Fibroblast of skin of back (primary cell): Measurements from ENCODE around the gene EXOSC10.
"Not testable (repeated sequence)": the region's sequence is repeated elsewhere in the genome, so short reads cannot be mapped to it uniquely, and the experiment has no call there.

Source experiments
- DNase-seq: peaks from one replicate; pipeline ENCODE4 v3.0.0-alpha.2; 2013

The EXOSC10 gene

GRCh38 chr1:11059968-11060830 is 39.5 kb downstream of the EXOSC10 start, which contains the start of gene SRM:
Gene SRM, minus strand, starts transcription at chr1:11060018. Its CDS starts 75 bp downstream, at chr1:11059943.
- DNase-seq: peak; percentile 91

- no peak for DNase-seq
Measured at GRCh38 chr1:11059155-11059967, 40.3 kb downstream of the EXOSC10 start.

GRCh38 chr1:11058595-11059154 is 41.0 kb downstream of the EXOSC10 start:
- DNase-seq: no peak

- no peak for DNase-seq
Measured at GRCh38 chr1:11058026-11058425, 41.6 kb downstream of the EXOSC10 start.

DNA sequence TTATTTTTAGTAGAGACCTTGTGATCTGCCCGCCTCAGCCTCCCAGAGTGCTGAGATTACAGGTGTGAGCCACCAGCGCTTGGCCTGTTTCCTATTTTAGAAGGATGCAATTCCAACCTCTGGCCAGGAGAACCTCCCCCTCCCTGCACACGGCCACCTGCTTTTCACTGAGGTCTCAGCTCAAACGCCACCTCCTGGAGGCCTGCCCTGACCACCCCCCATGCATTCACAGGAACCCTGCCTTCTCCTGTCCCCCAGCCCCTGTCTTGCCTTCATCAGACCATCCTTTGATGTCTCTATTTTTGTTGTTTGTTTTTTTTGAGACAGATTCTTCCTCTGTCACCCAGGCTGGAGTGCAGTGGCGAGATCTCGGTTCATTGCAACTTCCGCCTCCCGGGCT is 42.2 kb downstream of the EXOSC10 start:
- DNase-seq: no peak

- no peak for DNase-seq
Measured at GRCh38 chr1:11056504-11056903, 43.2 kb downstream of the EXOSC10 start.

DNA sequence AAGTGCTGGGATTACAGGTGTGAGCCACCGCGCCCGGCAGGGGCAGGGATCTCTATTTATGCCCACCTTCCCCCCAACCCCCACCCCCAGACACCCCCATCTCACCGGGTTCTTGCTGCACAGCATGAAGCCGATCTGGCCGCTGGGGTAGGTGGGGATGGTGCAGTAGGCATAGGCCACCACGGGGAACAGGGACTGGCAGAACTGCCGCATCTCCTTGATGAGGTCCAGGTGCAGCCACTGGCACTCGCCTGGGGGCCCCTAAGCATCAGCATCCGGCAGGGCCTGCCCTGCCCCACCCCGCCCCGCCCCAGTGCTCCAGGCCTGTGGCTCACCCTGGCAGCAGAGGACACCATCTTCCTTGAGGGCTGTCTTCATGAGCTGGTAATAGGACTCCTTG is 44.0 kb downstream of the EXOSC10 start:
- no peak for DNase-seq

DNA sequence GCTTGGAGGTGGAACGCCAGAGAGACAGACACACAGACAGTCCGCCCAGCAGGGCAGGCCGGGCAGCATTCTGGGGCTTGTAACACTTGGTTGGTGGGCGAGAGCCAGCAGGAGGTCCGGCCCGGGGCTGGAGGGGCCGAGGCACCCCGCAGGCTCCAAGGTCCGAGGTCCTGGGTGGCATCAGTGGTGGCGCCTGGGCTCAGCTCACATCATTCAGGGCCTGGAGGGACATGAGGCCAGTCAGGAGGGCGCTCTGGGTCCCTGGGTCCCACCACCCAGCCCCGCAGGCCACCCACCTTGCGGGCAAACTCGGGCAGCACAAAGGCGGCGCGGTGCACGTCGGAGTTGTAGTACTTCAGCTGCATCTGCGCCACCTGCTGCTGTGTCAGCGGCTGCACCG is 45.0 kb downstream of the EXOSC10 start:
- no peak for DNase-seq

DNA sequence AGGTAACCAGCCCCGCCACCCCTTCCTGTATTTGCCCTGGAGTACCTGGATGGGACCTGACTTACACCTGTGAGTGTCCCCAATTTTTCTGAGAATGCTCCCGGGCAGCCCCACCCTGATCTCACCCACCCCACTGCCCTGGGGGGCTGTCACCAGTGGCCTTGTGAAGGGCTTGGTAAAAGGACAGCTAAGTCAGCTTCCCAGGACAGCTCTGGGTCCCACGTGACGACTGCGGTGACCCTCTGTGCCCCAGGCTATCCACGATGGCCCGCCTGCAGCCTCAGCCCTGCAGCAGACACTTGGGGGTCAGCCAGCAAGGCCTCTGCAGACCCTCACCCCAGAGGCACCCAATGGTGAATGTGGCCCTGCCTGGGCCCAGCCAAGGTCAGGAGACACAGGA is 45.5 kb downstream of the EXOSC10 start:
- DNase-seq: no peak

DNA sequence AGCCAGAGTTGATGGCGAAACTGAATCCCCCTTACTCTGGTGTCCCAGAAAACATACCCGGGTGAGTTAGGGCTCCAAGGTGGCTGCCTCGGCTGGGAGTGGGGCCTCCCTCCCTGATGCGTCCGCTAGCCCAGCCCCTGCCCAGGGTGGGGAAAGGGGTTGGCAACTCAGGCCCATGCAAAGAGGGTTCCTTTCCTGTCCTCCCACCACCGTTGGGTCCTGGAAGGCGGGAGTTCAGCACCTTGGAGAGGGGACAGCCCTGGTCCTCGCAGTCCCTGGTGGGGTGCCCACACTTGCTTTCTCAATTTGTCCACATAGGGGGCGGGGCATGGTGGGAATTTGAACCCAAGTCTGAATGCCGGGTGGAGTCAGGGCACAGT is 45.9 kb downstream of the EXOSC10 start:
- peak; percentile 32 for DNase-seq

- no peak for DNase-seq
Measured at GRCh38 chr1:11052839-11053757, 46.6 kb downstream of the EXOSC10 start.

- no peak for DNase-seq
Measured at GRCh38 chr1:11051781-11052511, 47.7 kb downstream of the EXOSC10 start.

GRCh38 chr1:11051121-11051520 is 48.5 kb downstream of the EXOSC10 start:
- not testable (repeated sequence) for DNase-seq

- DNase-seq: no peak
Measured at GRCh38 chr1:11046625-11047365, 52.9 kb downstream of the EXOSC10 start, which contains the start of gene MASP2. Gene MASP2, minus strand, starts transcription at chr1:11047239. Its CDS starts 32 bp downstream, at chr1:11047207.

GRCh38 chr1:11046270-11046566 is 53.5 kb downstream of the EXOSC10 start:
- DNase-seq: no peak

DNA sequence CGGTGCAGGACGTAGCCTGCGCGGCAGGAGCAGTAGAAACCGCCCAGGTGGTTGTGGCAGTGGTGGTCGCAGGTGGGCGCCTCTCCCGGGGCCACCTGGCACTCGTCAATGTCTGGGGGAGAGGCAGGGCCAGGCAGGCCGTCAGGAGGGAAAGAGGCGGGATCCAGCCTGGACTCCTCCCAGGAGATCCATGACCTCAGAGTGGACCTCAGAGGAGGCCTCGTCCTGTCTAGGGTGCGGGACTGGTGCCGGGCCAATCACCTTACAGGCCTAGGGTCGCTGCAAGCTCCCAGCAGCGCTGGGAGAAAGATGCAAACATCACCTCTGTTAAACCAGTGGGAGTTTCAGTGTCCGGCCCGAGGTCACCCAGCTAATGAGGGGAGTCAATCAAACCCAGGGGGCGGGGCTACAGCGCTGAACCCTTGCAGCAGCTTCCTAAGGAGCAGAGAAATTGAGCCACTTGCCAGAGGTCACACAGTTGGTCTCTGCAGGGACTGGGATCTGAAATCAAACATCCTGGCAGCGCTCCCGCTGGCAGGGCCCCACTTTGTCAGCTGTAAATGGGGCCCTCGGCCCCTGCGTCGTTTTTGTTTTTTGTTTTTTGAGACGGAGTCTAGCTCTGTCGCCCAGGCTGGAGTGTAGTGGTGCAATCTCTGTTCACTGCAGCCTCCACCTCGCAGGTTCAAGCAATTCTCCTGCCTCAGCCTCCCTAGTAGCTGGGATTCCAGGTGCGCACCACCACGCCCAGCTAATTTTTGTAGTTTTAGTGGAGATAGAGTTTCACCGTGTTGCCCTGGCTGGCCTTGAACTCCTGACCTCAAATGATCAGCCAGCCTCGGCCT is 54.0 kb downstream of the EXOSC10 start:
- no peak for DNase-seq

- DNase-seq: no peak
Measured at GRCh38 chr1:11044849-11045427, 54.7 kb downstream of the EXOSC10 start.

- no peak for DNase-seq
Measured at GRCh38 chr1:11044086-11044848, 55.4 kb downstream of the EXOSC10 start.
